Activated CD4-positive, alpha-beta T cell treated with anti-CD3 and anti-CD28 coated beads, Interleukin-2, Interleukin-4, amounts not matched to agents 100 ng/mL and 50 ng/mL, durations not matched to agents 16 hours and 8 hours (primary cell): ENCODE data around the gene RRM2.
"Not testable (repeated sequence)": the region's sequence is repeated elsewhere in the genome, so short reads cannot be mapped to it uniquely, and the experiment has no call there.

Source experiments
- DNase-seq: peaks from one replicate; pipeline ENCODE4 v3.0.0-alpha.2; 2020; ENCODE audit warnings: low spot score

RRM2 gene

GRCh38 chr2:10132596-10132995 lies 10.1 kb downstream of the RRM2 start:
- no peak for DNase-seq

DNA sequence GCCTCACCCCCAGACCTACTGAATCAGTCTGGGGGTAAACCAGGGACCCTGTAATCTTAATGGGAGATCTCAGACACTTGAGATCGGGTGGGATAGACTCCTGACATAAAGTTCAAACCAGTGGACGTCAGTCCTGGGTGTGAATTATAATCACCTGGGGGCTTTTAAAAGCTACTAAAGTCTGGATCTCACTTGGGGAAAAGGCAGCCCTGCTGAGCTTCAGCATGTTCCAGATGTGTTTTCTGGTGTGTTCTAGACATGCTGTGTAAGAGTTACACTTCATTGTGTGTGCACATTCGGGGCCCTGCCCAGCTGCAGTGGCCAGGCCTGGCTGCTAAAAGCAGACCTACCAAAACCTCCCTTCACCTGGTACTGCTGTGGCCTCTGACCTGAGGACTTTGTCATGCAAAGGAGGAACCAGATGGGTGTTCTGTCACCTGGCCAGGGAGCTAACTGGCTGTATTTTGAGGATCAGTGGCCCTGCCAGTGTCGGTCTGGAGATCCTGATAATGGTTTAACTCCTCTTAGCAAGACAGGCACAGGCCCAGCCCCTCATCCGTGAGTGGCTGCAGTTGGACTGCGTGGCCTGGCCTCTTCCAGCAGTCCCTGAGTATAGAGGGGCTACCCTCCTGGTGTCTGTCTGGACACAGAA lies 10.6 kb downstream of the RRM2 start:
- DNase-seq, result no peak

- no peak for DNase-seq
Observed at GRCh38 chr2:10135296-10136089, 13.0 kb downstream of the RRM2 start.

- DNase-seq, result no peak
Observed at GRCh38 chr2:10136101-10136934, 13.8 kb downstream of the RRM2 start.

DNA sequence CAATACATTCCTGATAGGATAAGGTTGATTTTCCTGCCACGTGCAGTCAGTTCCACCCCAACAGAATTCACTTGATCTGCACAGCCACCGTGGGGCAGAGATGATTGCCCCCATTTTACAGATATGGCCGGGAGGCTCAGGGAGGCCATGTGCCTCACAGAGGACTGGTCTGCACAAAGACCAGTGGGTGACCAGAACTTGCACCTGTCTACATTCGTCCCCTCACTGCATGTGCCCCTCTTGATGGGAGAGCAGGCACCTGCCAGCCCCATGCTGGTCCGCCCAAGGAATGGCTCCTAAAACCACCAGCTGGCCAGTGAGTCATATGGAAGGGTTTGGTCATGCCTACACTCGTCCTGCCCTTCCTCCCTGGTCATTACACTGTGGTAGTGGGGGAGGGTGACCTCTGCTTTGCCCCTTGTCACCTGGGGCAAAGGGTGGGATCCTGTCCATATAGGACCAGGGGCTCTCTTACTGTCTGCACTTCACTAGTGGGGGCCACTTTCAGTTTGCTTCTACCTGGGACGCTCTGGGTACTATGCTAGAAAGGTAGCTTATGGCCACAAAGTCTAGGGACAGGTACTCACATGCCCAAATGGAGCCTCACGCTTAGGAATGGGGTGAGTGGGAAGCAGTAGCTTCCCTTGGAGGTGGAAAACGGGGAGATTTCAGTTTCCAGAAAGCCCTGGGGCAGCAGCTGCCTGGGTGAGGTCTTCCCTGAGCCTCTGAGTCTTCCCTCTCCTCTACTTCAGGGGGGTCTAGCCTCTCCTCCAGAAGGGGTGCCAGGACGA lies 14.7 kb downstream of the RRM2 start:
- DNase-seq, result no peak

- DNase-seq, result no peak
Observed at GRCh38 chr2:10139536-10139935, 17.0 kb downstream of the RRM2 start.

- DNase-seq, result no peak
Observed at GRCh38 chr2:10140841-10141610, 18.5 kb downstream of the RRM2 start.

- no peak for DNase-seq
Observed at GRCh38 chr2:10141736-10142639, 19.4 kb downstream of the RRM2 start.

- no peak for DNase-seq
Observed at GRCh38 chr2:10142640-10142965, 20.1 kb downstream of the RRM2 start.

- no peak for DNase-seq
Observed at GRCh38 chr2:10144771-10145518, 22.4 kb downstream of the RRM2 start.

- DNase-seq, result no peak
Observed at GRCh38 chr2:10145519-10146357, 23.2 kb downstream of the RRM2 start.

GRCh38 chr2:10146366-10147005 lies 23.9 kb downstream of the RRM2 start:
- DNase-seq, result no peak

GRCh38 chr2:10147050-10147660 lies 24.6 kb downstream of the RRM2 start:
- not testable (repeated sequence) for DNase-seq

- no peak for DNase-seq
Observed at GRCh38 chr2:10148268-10148667, 25.7 kb downstream of the RRM2 start.

DNA sequence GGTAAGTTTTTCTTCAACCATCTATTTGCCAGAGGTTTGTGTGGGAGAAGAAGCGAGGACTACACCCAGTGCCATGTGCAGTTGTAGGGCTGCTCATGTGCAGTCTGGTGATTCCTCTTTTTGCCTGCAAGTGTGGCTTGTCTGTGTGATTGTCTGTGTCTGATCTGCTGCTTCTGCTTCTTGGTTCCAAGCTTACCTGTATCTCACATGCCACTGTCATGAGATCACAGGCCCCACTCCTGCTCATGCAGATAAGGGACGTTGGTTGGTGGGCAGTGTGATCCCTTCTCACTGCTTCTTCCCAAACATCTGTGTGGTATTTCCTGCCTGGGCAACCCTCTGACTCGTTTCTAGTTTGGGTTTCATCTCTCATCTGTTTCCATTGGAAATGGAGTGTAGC lies 27.1 kb downstream of the RRM2 start:
- no peak for DNase-seq

DNA sequence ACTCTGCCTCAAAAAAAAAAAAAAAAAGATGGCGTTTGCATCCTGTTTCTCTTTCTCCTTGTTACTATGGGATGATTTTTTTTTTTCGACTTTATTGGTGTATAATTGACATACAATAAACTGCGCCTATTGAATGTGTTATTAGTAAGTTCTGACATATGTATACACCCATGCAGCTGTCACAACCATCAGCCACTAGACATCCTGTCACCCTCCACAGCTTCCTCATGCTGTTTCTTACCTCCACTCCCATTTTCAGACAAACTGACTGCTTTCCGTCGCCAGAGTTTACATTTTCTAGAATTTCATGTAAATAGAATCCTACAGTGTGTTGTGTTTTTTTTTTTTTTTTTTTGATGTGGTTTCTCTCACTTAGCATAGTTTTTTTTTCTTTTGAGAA lies 27.9 kb downstream of the RRM2 start:
- DNase-seq, result no peak

GRCh38 chr2:10151462-10151861 lies 28.9 kb downstream of the RRM2 start:
- no peak for DNase-seq

- DNase-seq, result no peak
Observed at GRCh38 chr2:10157293-10157692, 34.8 kb downstream of the RRM2 start.
